Transverse colon (tissue), 4 donors: ENCODE results near the gene RINT1. TPM values are rescaled to one million over a fixed set of nuclear protein-coding genes. Genes with fewer than 3 reads are reported as not detected.
"Not testable (repeated sequence)": the region's sequence is repeated elsewhere in the genome, so short reads cannot be mapped to it uniquely, and the experiment has no call there.

ENCODE experiments used
- DNase-seq: peaks from one replicate; pipeline ENCODE4 v3.0.0-alpha.2; 2019
- H3K27ac ChIP-seq, 4 donors: fragments of 200-600 bp; sonication (generic); 2 replicates each; pipeline ENCODE4 v1.5.1; 2016 to 2018; ENCODE audit warnings: inconsistent platforms in 4 of 4
- H3K27me3 ChIP-seq: fragments of 200-600 bp; sonication (generic); 2 replicates; pipeline ENCODE4 v1.5.1; 2017; ENCODE audit warnings: inconsistent platforms
- H3K36me3 ChIP-seq, 4 donors: fragments of 200-600 bp; sonication (generic); 2 replicates each; pipeline ENCODE4 v1.5.1; 2017 to 2019; ENCODE audit warnings: inconsistent platforms in 4 of 4
- H3K4me1 ChIP-seq, 4 donors: fragments of 200-600 bp; sonication (generic); 2 replicates each; pipeline ENCODE4 v1.5.1; 2017 to 2020; ENCODE audit warnings: inconsistent platforms in 4 of 4
- H3K4me3 ChIP-seq, 4 donors: fragments of 200-600 bp; sonication (generic); 1 replicate in 1 of 4; 2 replicates in 3 of 4; pipeline versions ENCODE4 v1.5.1 to v1.6.1; 2017 to 2019; ENCODE audit warnings: inconsistent platforms in 4 of 4
- H3K9me3 ChIP-seq, 2 donors: fragments of 200-600 bp; sonication (generic); 2 replicates each; pipeline ENCODE4 v1.5.1; 2017 to 2019; ENCODE audit warnings: inconsistent platforms in 2 of 2
- CTCF ChIP-seq, 5 experiments: fragments of 200-600 bp in 3 of 5; fragments of 450-650 bp in 2 of 5; sonication (generic) in 3 of 5; IDR thresholded peaks; 1 replicate in 2 of 5; 2 replicates in 3 of 5; pipeline ENCODE4 v1.5.1; 2016 to 2017; ENCODE audit warnings: antibody characterized with exemption in 5 of 5, inconsistent platforms in 3 of 5, mild to moderate bottlenecking in 2 of 5, moderate library complexity in 1 of 5
- EP300 ChIP-seq: sonication (generic); formaldehyde crosslinking; IDR thresholded peaks from one replicate; pipeline ENCODE4 v1.6.1; 2017; ENCODE audit warnings: antibody characterized with exemption, low read depth
- POLR2A ChIP-seq: fragments of 450-650 bp; IDR thresholded peaks from one replicate; pipeline ENCODE4 v1.6.1; 2016; ENCODE audit warnings: antibody characterized with exemption, mild to moderate bottlenecking, moderate library complexity
- POLR2AphosphoS5 ChIP-seq, 3 donors: sonication (generic); formaldehyde crosslinking; IDR thresholded peaks; one replicate each; pipeline ENCODE4 v1.6.1; 2016; ENCODE audit warnings: antibody characterized with exemption in 3 of 3
- WGBS, 2 donors: methylation state at CpG; one replicate each; pipeline ENCODE4 v1.1.5; 2018; ENCODE audit warnings: low coverage in 1 of 2; 5-methylcytosine and 5-hydroxymethylcytosine counted together
- in situ Hi-C, 4 donors: fragments of 200-750 bp; cut with MboI; loops; one replicate each; pipeline versions ENCODE4 v1.15.0 to v1.15.1; 2017; ENCODE audit warnings: low sequenced_read_pairs in 3 of 4, low pct_ligation_motif_present in 1 of 4, low pct_unique_long_range_greater_than_20kb in 1 of 4
- intact Hi-C: fragments of 100-400 bp; cut with DNase I; formaldehyde crosslinking; loops from one replicate; pipeline ENCODE4 v1.15.1; 2023; ENCODE audit warnings: low total_unique reads
- total RNA-seq, 4 donors: library from RNA; depleted of rRNA; stranded (reverse); fragments of >200 nt; gene quantifications; one replicate each; pipeline ENCODE4 v1.1.0, GENCODE V29; 2016

Gene RINT1
- total RNA-seq, 4 donors from 2014 or later, result 10.0 to 37.2 (median 19.0) TPM

- Histone ChIP-seq H3K27ac (no peak overlapping the region), H3K27me3 (no peaks in the 10 kb centered on the region), H3K4me1 (no peaks in the 10 kb centered on the region), H3K9me3 (no peaks in the 10 kb centered on the region), H3K36me3 (no peaks in the 10 kb centered on the region), H3K4me3 (no peak overlapping the region)
- WGBS, 2 donors, result 56 to 73% methylated on average over 1 to 4 of the region's 4 CpGs
- TF ChIP-seq POLR2AphosphoS5 (IDR thresholded peaks at IDR 0.05), result no peak
- TF ChIP-seq CTCF (IDR thresholded peaks at IDR 0.05), result no peak
- TF ChIP-seq EP300, result no peak
- no peak for TF ChIP-seq POLR2A
- in situ Hi-C loops, result no loop called here
- intact Hi-C loops, result no loop called here
- DNase-seq, result no peak
Observed at GRCh38 chr7:105596866-105597265, 64.9 kb downstream of the RINT1 start.

GRCh38 chr7:105599080-105599479, 67.1 kb downstream of the RINT1 start:
- H3K4me3 ChIP-seq, in situ Hi-C loops, intact Hi-C loops, DNase-seq, H3K27me3 ChIP-seq, H3K4me1 ChIP-seq, H3K36me3 ChIP-seq, H3K9me3 ChIP-seq, H3K27ac ChIP-seq: not testable (repeated sequence)
- WGBS, 2 donors, result 83% methylated on average over 8 of the region's 8 CpGs; no CpG with 5 or more reads in 1 of the 2 donors

- Histone ChIP-seq H3K4me1 (peaks cover 0 to 3% (median 0%) of the 10 kb centered on the region in 4 donors), H3K27me3 (no peaks in the 10 kb centered on the region), H3K4me3 (no peak overlapping the region), H3K9me3 (no peaks in the 10 kb centered on the region), H3K27ac (no peak overlapping the region), H3K36me3 (no peaks in the 10 kb centered on the region)
- no peak for DNase-seq
- 40 to 65% methylated on average over 1 to 3 of the region's 3 CpGs for WGBS, 2 donors
- intact Hi-C loops, result no loop called here
- in situ Hi-C loops, result no loop called here
- no peak for TF ChIP-seq EP300
- no peak for TF ChIP-seq CTCF (IDR thresholded peaks at IDR 0.05)
- no peak for TF ChIP-seq POLR2AphosphoS5 (IDR thresholded peaks at IDR 0.05)
- TF ChIP-seq POLR2A, result no peak
Observed at GRCh38 chr7:105599551-105599950, 67.5 kb downstream of the RINT1 start.

- no peak for TF ChIP-seq POLR2A
- no peak for TF ChIP-seq CTCF (IDR thresholded peaks at IDR 0.05)
- no peak for TF ChIP-seq EP300
- no peak for TF ChIP-seq POLR2AphosphoS5 (IDR thresholded peaks at IDR 0.05)
- DNase-seq, result no peak
- no peak overlapping the region for H3K27ac ChIP-seq
- no peaks in the 10 kb centered on the region for H3K9me3 ChIP-seq
- H3K27me3 ChIP-seq, result no peaks in the 10 kb centered on the region
- peaks cover 0 to 3% (median 0%) of the 10 kb centered on the region in 4 donors for H3K4me1 ChIP-seq
- in situ Hi-C loops (no loop called here), intact Hi-C loops (no loop called here)
- 84 to 94% methylated on average over 8 to 14 of the region's 14 CpGs for WGBS, 2 donors
- no peak overlapping the region for H3K4me3 ChIP-seq
- H3K36me3 ChIP-seq, result no peaks in the 10 kb centered on the region
Observed at GRCh38 chr7:105600720-105601550, 68.9 kb downstream of the RINT1 start.
